Upper lobe of left lung (tissue), 4 donors: ENCODE results near the gene OR2Z1.
"Not testable (repeated sequence)": the region's sequence is repeated elsewhere in the genome, so short reads cannot be mapped to it uniquely, and the experiment has no call there.

ENCODE experiments used
- EP300 ChIP-seq, 4 donors: sonication (generic); formaldehyde crosslinking; IDR thresholded peaks; one replicate each; pipeline ENCODE4 v1.5.1; 2017; ENCODE audit warnings: antibody characterized with exemption in 4 of 4, control low read depth in 2 of 4
- POLR2AphosphoS5 ChIP-seq, 2 donors: sonication (generic); formaldehyde crosslinking; IDR thresholded peaks; one replicate each; pipeline ENCODE4 v1.5.1; 2017; ENCODE audit warnings: antibody characterized with exemption in 2 of 2
- TF ChIP-seq, protein P1 (sequence below), 6 experiments: fragments of 450-650 bp in 4 of 6; fragments of 200-600 bp in 2 of 6; sonication (generic) in 2 of 6; IDR thresholded peaks; one replicate each; pipeline ENCODE4 v1.5.1; 2016 to 2019; ENCODE audit warnings: antibody characterized with exemption in 6 of 6

DNA sequence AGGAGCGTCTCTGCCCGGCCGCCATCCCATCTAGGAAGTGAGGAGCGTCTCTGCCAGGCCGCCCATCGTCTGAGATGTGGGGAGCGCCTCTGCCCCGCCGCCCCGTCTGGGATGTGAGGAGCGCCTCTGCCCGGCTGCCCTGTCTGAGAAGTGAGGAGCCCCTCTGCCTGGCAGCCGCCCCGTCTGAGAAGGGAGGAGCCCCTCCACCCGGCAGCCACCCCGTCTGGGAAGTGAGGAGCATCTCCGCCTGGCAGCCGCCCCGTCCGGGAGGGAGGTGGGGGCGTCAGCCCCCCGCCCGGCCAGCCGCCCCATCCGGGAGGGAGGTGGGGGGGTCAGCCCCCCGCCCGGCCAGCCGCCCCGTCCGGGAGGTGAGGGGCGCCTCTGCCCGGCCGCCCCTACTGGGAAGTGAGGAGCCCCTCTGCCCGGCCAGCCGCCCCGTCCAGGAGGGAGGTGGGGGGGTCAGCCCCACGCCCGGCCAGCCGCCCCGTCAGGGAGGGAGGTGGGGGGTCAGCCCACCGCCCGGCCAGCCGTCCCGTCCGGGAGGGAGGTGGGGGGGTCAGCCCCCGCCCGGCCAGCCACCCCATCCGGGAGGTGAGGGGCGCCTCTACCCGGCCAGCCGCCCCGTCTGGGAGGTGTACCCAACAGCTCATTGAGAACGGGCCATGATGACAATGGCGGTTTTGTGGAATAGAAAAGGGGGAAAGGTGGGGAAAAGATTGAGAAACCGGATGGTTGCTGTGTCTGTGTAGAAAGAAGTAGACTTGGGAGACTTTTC, 18.0 kb downstream of the OR2Z1 start:
- TF ChIP-seq EP300, POLR2AphosphoS5 (IDR thresholded peaks at IDR 0.05): not testable (repeated sequence)
- TF ChIP-seq, protein P1, sequence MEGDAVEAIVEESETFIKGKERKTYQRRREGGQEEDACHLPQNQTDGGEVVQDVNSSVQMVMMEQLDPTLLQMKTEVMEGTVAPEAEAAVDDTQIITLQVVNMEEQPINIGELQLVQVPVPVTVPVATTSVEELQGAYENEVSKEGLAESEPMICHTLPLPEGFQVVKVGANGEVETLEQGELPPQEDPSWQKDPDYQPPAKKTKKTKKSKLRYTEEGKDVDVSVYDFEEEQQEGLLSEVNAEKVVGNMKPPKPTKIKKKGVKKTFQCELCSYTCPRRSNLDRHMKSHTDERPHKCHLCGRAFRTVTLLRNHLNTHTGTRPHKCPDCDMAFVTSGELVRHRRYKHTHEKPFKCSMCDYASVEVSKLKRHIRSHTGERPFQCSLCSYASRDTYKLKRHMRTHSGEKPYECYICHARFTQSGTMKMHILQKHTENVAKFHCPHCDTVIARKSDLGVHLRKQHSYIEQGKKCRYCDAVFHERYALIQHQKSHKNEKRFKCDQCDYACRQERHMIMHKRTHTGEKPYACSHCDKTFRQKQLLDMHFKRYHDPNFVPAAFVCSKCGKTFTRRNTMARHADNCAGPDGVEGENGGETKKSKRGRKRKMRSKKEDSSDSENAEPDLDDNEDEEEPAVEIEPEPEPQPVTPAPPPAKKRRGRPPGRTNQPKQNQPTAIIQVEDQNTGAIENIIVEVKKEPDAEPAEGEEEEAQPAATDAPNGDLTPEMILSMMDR (IDR thresholded peaks at IDR 0.05), result not testable (repeated sequence)
